GM19351 (cell line): ENCODE results near the gene HOXD11.

Source experiments
- ATAC-seq: cut with Tn5 transposase; IDR thresholded peaks from one replicate; pipeline ENCODE4 v1.9.1; 2021; ENCODE audit warnings: mild to moderate bottlenecking, moderate library complexity; ENCODE audit not compliant: unreplicated experiment

HOXD11 gene

DNA sequence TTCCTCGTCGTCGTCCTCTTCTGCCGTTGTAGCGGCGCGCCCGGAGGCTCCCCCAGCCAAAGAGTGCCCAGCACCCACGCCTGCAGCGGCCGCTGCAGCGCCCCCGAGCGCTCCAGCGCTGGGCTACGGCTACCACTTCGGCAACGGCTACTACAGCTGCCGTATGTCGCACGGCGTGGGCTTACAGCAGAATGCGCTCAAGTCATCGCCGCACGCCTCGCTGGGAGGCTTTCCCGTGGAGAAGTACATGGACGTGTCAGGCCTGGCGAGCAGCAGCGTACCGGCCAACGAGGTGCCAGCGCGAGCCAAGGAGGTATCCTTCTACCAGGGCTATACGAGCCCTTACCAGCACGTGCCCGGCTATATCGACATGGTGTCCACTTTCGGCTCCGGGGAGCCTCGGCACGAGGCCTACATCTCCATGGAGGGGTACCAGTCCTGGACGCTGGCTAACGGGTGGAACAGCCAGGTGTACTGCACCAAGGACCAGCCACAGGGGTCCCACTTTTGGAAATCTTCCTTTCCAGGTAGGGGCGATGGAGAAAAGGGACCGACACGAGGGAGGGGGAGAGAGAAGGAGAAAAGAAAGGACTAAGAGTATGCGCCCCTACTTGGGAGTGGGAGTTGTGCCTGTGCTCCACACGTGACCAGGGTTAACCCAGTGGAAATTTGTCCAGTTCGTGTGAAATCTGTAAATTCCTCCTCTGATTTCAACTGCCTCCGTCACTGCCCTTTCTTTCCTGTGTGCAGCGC lies 13.8 kb upstream of the HOXD11 start:
- no peak for ATAC-seq

GRCh38 chr2:176093898-176094249 lies 13.2 kb upstream of the HOXD11 start:
- no peak for ATAC-seq

GRCh38 chr2:176094349-176094748 lies 12.7 kb upstream of the HOXD11 start:
- no peak for ATAC-seq

DNA sequence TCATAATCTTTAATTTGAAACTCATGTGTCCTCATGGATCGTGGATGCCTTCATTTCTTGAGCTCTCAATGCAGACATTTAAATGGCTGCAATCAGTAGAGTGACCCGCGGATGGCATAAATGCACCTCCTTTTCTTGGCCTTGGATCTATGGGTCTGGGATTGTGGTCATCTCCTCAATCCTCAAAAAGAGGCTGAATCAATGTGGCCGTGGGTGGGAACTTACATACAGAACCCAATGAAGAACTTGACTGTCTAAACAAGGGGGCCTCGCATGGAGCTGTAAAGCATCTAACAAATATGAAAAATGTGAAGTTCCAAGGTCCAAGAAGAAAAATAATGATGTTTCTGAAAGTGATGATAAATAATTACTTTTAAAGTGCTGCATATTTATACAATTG lies 11.7 kb upstream of the HOXD11 start:
- no peak for ATAC-seq

- no peak for ATAC-seq
These were observed 10.7 kb upstream of the HOXD11 start for GRCh38 chr2:176096243-176096985.

GRCh38 chr2:176096986-176097819 lies 9.9 kb upstream of the HOXD11 start:
- ATAC-seq, result peak; percentile 91

- ATAC-seq, result no peak
These were observed 9.2 kb upstream of the HOXD11 start for GRCh38 chr2:176097820-176098365.

GRCh38 chr2:176098366-176099158 lies 8.5 kb upstream of the HOXD11 start:
- no peak for ATAC-seq

DNA sequence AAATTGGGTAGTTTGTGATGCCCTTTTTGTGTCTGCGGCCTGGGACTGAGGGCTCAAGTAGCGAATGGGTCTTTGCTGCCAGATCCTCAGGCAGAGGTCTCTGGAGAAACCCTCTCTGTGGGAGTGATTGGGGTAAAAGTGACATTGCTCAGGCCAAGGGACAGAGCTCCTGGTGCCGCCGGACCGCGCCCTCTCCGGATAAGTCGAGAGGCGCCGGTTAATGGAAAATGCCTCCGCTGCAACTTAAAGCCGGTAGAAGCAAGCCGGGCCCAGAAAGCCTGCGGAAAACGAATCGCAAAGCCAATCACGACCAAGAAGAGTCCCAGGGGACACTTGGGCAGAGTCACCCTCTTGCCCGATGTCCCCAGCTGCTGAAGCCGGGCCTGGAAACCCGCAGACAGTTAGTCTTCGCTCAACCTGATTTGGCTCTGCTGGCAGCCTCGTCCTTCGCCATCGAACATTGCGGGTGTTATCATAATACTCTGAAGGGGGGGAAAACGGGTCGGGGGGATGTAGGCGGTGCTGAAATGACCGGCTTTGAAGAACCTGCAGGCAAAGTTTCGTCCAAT lies 7.8 kb upstream of the HOXD11 start:
- no peak for ATAC-seq

- ATAC-seq, result no peak
These were observed 7.1 kb upstream of the HOXD11 start, which contains the start of gene HOXD12 for GRCh38 chr2:176099728-176100546. Gene HOXD12 (plus strand): TSS chr2:176099795. CDS start chr2:176099802, 7 bp downstream.

DNA sequence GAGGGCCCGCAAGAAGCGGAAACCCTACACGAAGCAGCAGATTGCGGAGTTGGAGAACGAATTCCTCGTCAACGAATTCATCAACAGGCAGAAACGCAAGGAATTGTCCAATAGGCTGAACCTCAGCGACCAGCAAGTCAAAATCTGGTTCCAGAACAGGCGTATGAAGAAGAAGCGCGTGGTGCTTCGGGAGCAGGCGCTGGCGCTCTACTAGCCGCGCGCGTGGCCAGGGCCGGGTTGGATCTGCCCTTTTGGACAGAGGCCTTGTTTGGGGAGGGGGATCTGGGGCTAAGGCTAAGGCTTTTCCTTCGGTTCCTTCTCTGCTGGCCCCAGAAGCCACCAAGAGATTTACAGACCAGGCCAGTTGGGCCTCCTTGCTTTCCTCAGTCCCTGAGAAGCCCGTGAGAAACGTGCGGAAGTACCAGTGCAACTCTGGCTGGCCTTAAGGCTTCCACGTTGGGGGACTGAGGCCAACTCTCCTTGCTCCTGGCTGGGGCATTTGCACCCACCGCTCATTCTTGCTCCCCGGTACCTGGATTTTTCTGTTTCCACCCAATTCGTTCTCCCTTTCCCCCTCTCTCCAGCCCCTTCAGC lies 6.4 kb upstream of the HOXD11 start:
- ATAC-seq, result no peak

GRCh38 chr2:176101216-176101830 lies 5.8 kb upstream of the HOXD11 start:
- no peak for ATAC-seq

- no peak for ATAC-seq
These were observed 5.2 kb upstream of the HOXD11 start for GRCh38 chr2:176101842-176102241.

DNA sequence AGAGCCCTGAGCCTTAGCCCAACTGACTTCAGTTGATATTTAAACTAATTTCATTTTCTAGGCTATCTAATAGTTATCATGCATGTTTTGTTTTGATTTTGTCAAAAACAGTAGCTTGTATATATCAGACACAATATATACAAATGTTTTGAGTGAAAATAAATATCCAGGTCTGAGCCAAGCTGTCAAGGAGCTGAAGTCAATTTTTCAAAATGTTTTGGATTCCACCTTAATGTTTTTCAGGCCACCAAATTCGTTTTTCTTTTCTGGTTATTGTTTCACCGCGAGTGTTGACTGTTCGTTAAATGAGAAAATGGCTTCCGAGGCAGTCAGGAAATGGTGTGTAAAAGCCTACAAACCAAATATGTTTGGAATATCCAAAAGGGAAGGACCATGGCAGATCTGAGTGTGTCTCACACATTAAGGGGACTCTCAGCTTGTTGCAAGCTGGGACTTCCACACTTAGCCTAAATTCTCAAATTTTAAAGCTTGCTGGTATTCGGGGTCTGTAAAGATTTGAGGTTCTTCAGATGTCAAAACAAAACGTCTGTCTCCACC lies 4.7 kb upstream of the HOXD11 start:
- no peak for ATAC-seq

GRCh38 chr2:176103194-176103593 lies 3.9 kb upstream of the HOXD11 start:
- ATAC-seq, result no peak

GRCh38 chr2:176103742-176104315 lies 3.3 kb upstream of the HOXD11 start:
- ATAC-seq, result no peak

- no peak for ATAC-seq
These were observed 2.6 kb upstream of the HOXD11 start for GRCh38 chr2:176104316-176105077.
